Endodermal cell (in vitro differentiated cells): ENCODE data around the gene ZBTB7C. TPM values are rescaled to one million over a fixed set of nuclear protein-coding genes. Genes with fewer than 3 reads are reported as not detected.

Experiments used
- DNase-seq: peaks from one replicate; pipeline ENCODE4 v3.0.0-alpha.2; 2017
- H3K27ac ChIP-seq: 2 replicates; pipeline ENCODE4 v1.5.1; 2013; ENCODE audit warnings: mild to moderate bottlenecking, low read depth, low read length, moderate library complexity
- H3K27me3 ChIP-seq: 2 replicates; pipeline ENCODE4 v1.6.1; 2013; ENCODE audit warnings: mild to moderate bottlenecking, low read length, moderate library complexity; ENCODE audit not compliant: insufficient read depth, control insufficient read depth, poor library complexity, severe bottlenecking
- H3K36me3 ChIP-seq: 2 replicates; pipeline ENCODE4 v1.7.0; 2013; ENCODE audit warnings: mild to moderate bottlenecking, low read length, moderate library complexity; ENCODE audit not compliant: control insufficient read depth, insufficient read depth
- H3K4me1 ChIP-seq: one replicate; pipeline ENCODE4 v1.7.0; 2013; ENCODE audit warnings: low read length; ENCODE audit not compliant: control insufficient read depth, insufficient read depth
- H3K4me3 ChIP-seq: 2 replicates; pipeline ENCODE4 v1.5.1; 2013; ENCODE audit warnings: mild to moderate bottlenecking, low read length, moderate library complexity
- H3K9ac ChIP-seq: 2 replicates; pipeline ENCODE4 v1.6.1; 2013; ENCODE audit warnings: mild to moderate bottlenecking, low read length, moderate library complexity; ENCODE audit not compliant: poor library complexity, severe bottlenecking; ENCODE audit errors: extremely low read depth
- H3K9me3 ChIP-seq: 2 replicates; pipeline ENCODE4 v1.6.1; 2013; ENCODE audit warnings: mild to moderate bottlenecking, low read length, moderate library complexity; ENCODE audit not compliant: control insufficient read depth
- H3K27ac Mint-ChIP-seq: 2 replicates; pipeline ENCODE4 v1.8.0; 2020; ENCODE audit warnings: mixed read lengths
- H3K27me3 Mint-ChIP-seq: 2 replicates; pipeline ENCODE4 v1.8.0; 2021; ENCODE audit warnings: mild to moderate bottlenecking, mixed read lengths; ENCODE audit not compliant: insufficient read depth
- H3K36me3 Mint-ChIP-seq: 2 replicates; pipeline ENCODE4 v1.8.0; 2020; ENCODE audit warnings: low read depth, mixed read lengths
- H3K4me1 Mint-ChIP-seq: 2 replicates; pipeline ENCODE4 v1.8.0; 2020; ENCODE audit warnings: mixed read lengths
- H3K4me3 Mint-ChIP-seq: 2 replicates; pipeline ENCODE4 v1.8.0; 2020; ENCODE audit warnings: mild to moderate bottlenecking, moderate library complexity, mixed read lengths
- H3K9me3 Mint-ChIP-seq: 2 replicates; pipeline ENCODE4 v1.8.0; 2020; ENCODE audit warnings: mild to moderate bottlenecking, mixed read lengths
- WGBS, 2 experiments: methylation state at CpG; one replicate each; pipeline versions ENCODE4 v1.1.5 to v1.1.7; 2013; ENCODE audit warnings: missing lambda C conversion rate in 2 of 2, mixed read lengths in 1 of 2; ENCODE audit not compliant: insufficient coverage in 1 of 2, insufficient read length in 1 of 2; 5-methylcytosine and 5-hydroxymethylcytosine counted together
- total RNA-seq, 2 donors: library from RNA; stranded (reverse); fragmentation: NEBNext Ultra II Directional in 1 of 2; extraction: Animal tissue kit (Norgen Biotek cat#: 25700) in 1 of 2; gene quantifications; 2 replicates in 1 of 2; 3 replicates in 1 of 2; pipeline ENCODE4 v1.2.1, GENCODE V29; 2021
- TF ChIP-seq, protein P1 (sequence below): fragments of 200-600 bp; sonication (generic); conservative IDR thresholded peaks from 2 replicates; pipeline ENCODE4 v1.5.0; 2021; ENCODE audit warnings: antibody characterized with exemption, mild to moderate bottlenecking

The ZBTB7C gene
- total RNA-seq, 2 donors from 2014 or later = 0.31 to 0.62 TPM

GRCh38 chr18:48090021-48090420 is 319.2 kb downstream of the ZBTB7C start:
- H3K36me3 Mint-ChIP-seq = no peaks in the 10 kb centered on the region
- Histone ChIP-seq H3K4me3 (no peak overlapping the region), H3K9me3 (no peaks in the 10 kb centered on the region), H3K27ac (no peak overlapping the region), H3K9ac (no peak overlapping the region), H3K4me1 (no peaks in the 10 kb centered on the region), H3K36me3 (no peaks in the 10 kb centered on the region), H3K27me3 (no peaks in the 10 kb centered on the region)
- 92 to 99% methylated on average over 9 of the region's 9 CpGs for WGBS, 2 experiments
- no peak for DNase-seq
- H3K4me3 Mint-ChIP-seq = no peak overlapping the region
- no peaks in the 10 kb centered on the region for H3K9me3 Mint-ChIP-seq
- peaks cover 6% of the 10 kb centered on the region for H3K4me1 Mint-ChIP-seq
- H3K27me3 Mint-ChIP-seq = no peaks in the 10 kb centered on the region
- TF ChIP-seq, protein P1, sequence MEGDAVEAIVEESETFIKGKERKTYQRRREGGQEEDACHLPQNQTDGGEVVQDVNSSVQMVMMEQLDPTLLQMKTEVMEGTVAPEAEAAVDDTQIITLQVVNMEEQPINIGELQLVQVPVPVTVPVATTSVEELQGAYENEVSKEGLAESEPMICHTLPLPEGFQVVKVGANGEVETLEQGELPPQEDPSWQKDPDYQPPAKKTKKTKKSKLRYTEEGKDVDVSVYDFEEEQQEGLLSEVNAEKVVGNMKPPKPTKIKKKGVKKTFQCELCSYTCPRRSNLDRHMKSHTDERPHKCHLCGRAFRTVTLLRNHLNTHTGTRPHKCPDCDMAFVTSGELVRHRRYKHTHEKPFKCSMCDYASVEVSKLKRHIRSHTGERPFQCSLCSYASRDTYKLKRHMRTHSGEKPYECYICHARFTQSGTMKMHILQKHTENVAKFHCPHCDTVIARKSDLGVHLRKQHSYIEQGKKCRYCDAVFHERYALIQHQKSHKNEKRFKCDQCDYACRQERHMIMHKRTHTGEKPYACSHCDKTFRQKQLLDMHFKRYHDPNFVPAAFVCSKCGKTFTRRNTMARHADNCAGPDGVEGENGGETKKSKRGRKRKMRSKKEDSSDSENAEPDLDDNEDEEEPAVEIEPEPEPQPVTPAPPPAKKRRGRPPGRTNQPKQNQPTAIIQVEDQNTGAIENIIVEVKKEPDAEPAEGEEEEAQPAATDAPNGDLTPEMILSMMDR = no peak
- H3K27ac Mint-ChIP-seq = no peak overlapping the region

- Histone ChIP-seq H3K27me3 (no peaks in the 10 kb centered on the region), H3K27ac (no peak overlapping the region), H3K36me3 (no peaks in the 10 kb centered on the region), H3K4me1 (no peaks in the 10 kb centered on the region), H3K9ac (no peak overlapping the region), H3K9me3 (no peaks in the 10 kb centered on the region), H3K4me3 (no peak overlapping the region)
- Mint-ChIP-seq H3K4me1 (peaks cover 6% of the 10 kb centered on the region), H3K9me3 (no peaks in the 10 kb centered on the region), H3K4me3 (no peak overlapping the region), H3K27ac (no peak overlapping the region), H3K36me3 (no peaks in the 10 kb centered on the region), H3K27me3 (no peaks in the 10 kb centered on the region)
- TF ChIP-seq, protein P1 = no peak
- no peak for DNase-seq
- 87 to 89% methylated on average over 4 of the region's 4 CpGs for WGBS, 2 experiments
Measured at GRCh38 chr18:48085781-48086487, 323.2 kb downstream of the ZBTB7C start.

DNA sequence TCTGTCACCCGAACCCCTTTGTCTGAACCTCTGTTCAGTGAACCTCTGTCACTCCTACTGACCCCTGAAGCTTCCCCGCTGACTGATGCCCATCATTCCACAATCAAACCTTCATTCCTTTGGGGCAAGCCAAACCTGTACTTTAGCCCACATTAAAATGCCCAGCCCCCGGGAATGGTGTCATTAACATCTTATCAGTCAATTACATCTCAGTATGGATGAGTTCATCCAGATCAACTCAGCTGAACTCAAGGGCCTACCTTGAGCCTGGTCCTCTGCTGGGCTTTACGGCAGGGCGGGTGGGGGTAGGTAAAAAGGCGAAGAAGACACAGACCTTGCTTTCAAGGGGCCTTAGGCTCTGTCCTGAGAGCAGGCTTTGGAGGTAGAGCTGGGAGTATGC is 324.3 kb downstream of the ZBTB7C start:
- WGBS, 2 experiments = 80 to 95% methylated on average over 1 to 6 of the region's 6 CpGs

More for the DNA sequence above, 324.3 kb downstream of the ZBTB7C start:
- Histone ChIP-seq H3K9me3 (no peaks in the 10 kb centered on the region), H3K4me1 (no peaks in the 10 kb centered on the region), H3K4me3 (no peak overlapping the region), H3K27ac (no peak overlapping the region), H3K27me3 (no peaks in the 10 kb centered on the region), H3K9ac (no peak overlapping the region), H3K36me3 (no peaks in the 10 kb centered on the region)
- TF ChIP-seq, protein P1 = no peak
- Mint-ChIP-seq H3K4me3 (no peak overlapping the region), H3K9me3 (no peaks in the 10 kb centered on the region), H3K4me1 (peaks cover 6% of the 10 kb centered on the region), H3K36me3 (no peaks in the 10 kb centered on the region), H3K27me3 (no peaks in the 10 kb centered on the region), H3K27ac (no peak overlapping the region)
- DNase-seq = no peak
